Umbilical cord (tissue), 2 donors: ENCODE results near the gene ABLIM3. TPM values are rescaled to one million over a fixed set of nuclear protein-coding genes. Genes with fewer than 3 reads are reported as not detected.
"Not testable (repeated sequence)": the region's sequence is repeated elsewhere in the genome, so short reads cannot be mapped to it uniquely, and the experiment has no call there.

Source experiments
- DNase-seq: peaks from one replicate; pipeline ENCODE4 v3.0.0-alpha.2; 2015; ENCODE audit warnings: low spot score
- total RNA-seq: library from RNA; depleted of rRNA; stranded (reverse); fragments of >200 nt; gene quantifications from one replicate; pipeline ENCODE4 v1.2.3, GENCODE V29; 2014; ENCODE audit warnings: low replicate concordance; ENCODE audit not compliant: insufficient read depth

Gene ABLIM3
- total RNA-seq, 1 donor from 2014 or later = 1.9 TPM

DNA sequence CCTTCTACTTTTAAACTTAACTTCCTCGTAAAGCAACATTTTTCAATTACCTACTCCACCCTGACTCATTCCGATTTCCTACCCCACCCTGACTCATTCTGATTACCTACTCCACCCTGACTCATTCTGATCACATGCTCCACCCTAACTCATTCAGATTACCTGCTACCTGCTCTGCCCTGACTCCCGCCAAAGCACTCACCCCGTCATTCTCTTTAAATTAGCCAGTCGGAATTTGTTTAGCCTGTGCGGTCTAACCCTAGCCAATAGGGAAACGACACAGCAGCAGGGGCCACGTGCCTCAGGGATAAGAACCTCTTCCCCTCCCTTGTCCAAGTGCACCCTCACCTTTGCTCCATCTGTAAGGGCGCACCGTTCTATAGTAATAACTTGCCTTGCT lies 46.3 kb downstream of the ABLIM3 start:
- not testable (repeated sequence) for DNase-seq

- no peak for DNase-seq
Measured at GRCh38 chr5:149188383-149188782, 47.1 kb downstream of the ABLIM3 start.

- DNase-seq = no peak
Measured at GRCh38 chr5:149195337-149195887, 54.1 kb downstream of the ABLIM3 start.

GRCh38 chr5:149195962-149196361 lies 54.7 kb downstream of the ABLIM3 start:
- no peak for DNase-seq

DNA sequence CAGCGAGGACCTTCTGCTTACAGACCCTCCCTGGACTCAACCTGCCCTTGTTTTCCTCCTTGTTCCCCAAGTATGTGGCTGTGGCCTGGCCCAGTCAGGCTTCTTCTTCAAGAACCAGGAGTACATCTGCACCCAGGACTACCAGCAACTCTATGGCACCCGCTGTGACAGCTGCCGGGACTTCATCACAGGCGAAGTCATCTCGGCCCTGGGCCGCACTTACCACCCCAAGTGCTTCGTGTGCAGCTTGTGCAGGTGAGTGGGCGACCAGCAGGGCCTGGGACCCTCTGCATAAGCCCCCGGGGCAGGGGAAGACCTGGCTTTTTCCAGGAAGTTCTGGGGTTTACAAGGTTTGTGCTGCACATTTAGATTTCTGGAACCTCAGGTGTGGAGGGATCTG lies 56.9 kb downstream of the ABLIM3 start:
- DNase-seq = no peak

DNA sequence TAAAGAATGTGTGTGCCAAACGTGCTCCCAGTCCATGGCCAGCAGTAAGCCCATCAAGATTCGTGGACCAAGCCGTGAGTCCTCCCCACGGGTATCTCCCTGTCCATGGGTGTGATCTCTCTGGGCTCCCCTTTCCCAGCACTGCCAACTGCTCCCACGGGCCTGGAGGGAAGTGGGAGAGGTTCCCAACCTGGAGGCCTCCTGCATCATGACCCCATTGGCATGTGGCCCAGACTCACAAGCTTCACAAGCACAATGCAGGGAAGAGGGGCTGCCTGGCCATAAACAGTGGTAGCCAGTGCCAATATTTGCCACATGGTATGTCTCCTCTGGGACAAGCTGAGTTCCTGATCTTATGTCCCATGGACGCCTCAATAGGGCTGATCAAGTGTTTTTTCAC lies 59.1 kb downstream of the ABLIM3 start:
- DNase-seq = no peak

- DNase-seq = no peak
Measured at GRCh38 chr5:149201121-149201637, 59.9 kb downstream of the ABLIM3 start.

GRCh38 chr5:149202910-149203451 lies 61.7 kb downstream of the ABLIM3 start:
- no peak for DNase-seq

- DNase-seq = no peak
Measured at GRCh38 chr5:149203921-149204441, 62.7 kb downstream of the ABLIM3 start.

- no peak for DNase-seq
Measured at GRCh38 chr5:149205625-149206523, 64.6 kb downstream of the ABLIM3 start.

DNA sequence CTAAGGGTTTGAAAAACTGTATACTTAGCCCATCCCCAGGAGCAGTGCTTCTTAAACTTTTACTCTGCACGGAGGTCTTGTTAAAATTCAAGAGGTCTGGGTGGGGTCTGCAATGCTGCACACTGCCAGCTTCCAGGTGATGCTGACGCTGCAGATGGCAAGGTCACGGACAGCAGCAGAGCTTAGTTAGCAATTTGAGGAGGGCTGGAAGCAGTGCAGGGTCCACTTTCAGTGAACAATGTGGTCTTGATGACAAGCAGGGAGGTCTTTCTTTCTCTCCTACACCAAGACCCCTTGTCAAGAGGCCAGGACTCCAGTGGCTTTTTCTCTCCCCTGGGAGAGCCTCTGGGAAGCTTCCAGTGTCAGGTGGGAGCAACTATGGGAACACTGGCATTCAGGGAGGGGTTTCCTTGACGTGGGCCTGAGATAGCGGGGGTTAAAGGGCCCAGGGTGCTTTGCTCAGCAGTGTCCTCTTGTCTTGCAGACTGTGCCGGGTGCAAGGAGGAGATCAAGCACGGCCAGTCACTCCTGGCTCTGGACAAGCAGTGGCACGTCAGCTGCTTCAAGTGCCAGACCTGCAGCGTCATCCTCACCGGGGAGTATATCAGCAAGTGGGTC lies 65.3 kb downstream of the ABLIM3 start:
- DNase-seq = peak; percentile 9

- DNase-seq = no peak
Measured at GRCh38 chr5:149207831-149208230, 66.5 kb downstream of the ABLIM3 start.

- no peak for DNase-seq
Measured at GRCh38 chr5:149210225-149210624, 68.9 kb downstream of the ABLIM3 start.

- no peak for DNase-seq
Measured at GRCh38 chr5:149210968-149211490, 69.7 kb downstream of the ABLIM3 start.

GRCh38 chr5:149211566-149211965 lies 70.3 kb downstream of the ABLIM3 start:
- DNase-seq = no peak

DNA sequence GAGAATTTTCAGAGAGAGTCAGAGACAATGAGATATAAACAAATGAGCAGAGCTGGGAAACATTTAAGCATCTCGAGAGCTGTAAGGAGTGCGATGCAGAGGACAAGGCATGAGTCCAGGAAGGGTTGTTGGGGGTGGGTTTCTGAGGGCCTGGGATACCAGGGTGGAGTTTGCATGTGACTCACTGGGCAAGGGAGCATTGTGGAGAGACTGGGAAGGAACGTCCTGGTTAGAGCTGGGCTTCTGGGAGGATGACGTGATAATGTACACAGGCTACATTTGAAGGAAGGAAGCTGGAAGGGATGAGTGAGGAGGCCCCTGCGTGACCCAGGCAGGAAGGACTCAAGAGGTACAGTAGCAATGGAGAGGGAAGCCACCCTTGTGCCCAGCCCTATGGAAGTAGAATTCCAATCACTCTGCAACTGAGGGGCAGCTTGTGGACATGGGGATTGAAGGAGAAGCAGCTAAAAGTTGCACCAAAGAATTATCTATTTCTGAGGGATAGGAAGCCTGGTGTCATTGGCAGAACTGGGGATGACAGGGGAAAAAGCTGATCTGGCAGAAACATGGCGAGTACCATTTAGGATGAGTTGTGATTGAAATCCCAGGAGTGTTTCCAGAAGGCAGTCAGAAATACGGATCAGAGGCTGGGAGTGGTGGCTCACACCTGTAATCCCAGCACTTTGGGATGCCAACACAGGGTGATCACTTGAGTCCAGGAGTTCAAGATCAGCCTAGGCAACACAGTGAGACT lies 71.1 kb downstream of the ABLIM3 start:
- DNase-seq = peak; percentile 10

- no peak for DNase-seq
Measured at GRCh38 chr5:149213264-149213880, 72.1 kb downstream of the ABLIM3 start.

- no peak for DNase-seq
Measured at GRCh38 chr5:149215478-149216090, 74.3 kb downstream of the ABLIM3 start.

DNA sequence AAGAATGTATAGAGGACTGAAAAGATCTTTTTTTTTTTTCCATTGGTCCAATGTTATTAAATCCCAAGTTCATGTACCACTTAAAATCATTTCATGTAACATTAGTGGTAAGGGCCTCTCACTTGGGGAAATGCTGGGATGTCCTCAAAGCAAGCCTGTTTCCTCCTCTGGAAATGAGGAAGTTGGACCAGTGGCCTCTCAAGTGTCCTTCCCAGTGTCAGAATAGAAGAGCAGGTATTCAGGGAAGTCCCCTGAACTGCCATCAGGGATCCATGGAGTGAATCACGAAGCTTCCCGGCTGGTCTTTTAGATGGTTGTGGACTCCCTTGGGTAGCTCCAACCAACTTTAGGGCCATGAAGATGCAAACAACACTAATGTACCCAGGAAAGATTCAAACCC lies 75.2 kb downstream of the ABLIM3 start:
- DNase-seq = no peak
